Activated CD4-positive, CD25-positive, alpha-beta regulatory T cell treated with anti-CD3 and anti-CD28 coated beads, Interleukin-2, amount 50 U/mL, for 24 hours (primary cell): ENCODE data around the gene DDIT3.
A peak's percentile ranks its signal among the peaks of the same experiment; 100 is the strongest.

Source experiments
- ATAC-seq, 2 donors: fragments of 150-1000 bp; cut with Tn5 transposase; one replicate each; pipeline ENCODE4 v1.10.0; 2021; ENCODE audit warnings: mild to moderate bottlenecking in 1 of 2, moderate library complexity in 1 of 2

Gene DDIT3

DNA sequence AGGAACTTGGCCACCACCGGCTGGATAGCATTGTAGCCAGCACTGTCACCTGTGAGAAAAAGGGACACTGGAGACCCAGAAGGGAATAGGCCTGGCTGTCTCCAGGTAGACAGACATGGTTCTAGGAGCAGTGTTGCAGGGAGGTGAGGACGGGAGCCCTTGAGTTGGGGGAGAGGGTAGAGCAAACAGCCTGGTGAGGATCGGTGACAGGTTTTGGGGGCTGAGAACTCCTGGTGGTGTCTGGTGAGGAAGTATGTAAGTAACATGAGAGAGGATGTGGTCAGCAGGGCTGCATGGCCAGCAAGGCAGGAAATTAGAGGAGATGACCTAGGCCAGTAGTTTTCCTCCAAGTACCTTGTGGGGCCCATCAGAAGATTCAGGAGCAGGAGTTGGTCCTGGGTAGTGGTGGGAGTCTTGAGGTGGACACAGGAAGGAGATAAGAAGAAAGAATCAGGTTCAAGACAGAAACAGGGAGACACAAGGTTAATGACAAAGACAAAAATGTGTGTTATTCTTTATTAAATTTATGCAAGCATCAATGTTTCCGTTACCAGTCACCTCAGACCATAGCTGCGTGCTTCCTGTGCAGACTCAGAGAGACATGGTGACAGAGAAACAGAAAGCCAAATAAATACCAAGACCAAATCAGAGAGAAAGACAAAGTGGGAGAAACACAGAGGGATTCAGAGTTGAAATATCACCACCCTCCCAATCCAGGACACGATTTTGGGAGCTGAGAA is 40.8 kb downstream of the DDIT3 start, which contains the start of gene ARHGAP9:
TSS of gene ARHGAP9 (minus strand) at position 491 of the 740 bp plus-strand sequence. CDS start at position 31, 460 bp downstream.
- ATAC-seq, result peak; percentile 69 to 74

DNA sequence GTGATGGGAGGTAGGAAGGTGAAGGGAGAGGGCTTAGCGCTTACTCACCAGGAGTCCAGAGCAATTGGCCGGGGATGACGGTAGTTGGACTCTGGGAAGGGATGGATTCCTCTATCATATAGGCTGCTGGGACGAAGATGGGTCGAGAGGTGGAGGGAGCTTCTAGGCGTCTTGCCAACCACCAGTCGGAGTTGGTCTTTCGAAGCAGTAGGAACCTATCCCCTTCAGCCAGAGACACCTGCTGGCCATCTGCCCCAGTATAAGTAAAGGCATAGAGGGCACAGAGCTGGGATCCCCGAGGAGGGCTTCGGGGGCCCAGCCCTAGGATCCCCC is 41.3 kb downstream of the DDIT3 start:
- no peak for ATAC-seq

DNA sequence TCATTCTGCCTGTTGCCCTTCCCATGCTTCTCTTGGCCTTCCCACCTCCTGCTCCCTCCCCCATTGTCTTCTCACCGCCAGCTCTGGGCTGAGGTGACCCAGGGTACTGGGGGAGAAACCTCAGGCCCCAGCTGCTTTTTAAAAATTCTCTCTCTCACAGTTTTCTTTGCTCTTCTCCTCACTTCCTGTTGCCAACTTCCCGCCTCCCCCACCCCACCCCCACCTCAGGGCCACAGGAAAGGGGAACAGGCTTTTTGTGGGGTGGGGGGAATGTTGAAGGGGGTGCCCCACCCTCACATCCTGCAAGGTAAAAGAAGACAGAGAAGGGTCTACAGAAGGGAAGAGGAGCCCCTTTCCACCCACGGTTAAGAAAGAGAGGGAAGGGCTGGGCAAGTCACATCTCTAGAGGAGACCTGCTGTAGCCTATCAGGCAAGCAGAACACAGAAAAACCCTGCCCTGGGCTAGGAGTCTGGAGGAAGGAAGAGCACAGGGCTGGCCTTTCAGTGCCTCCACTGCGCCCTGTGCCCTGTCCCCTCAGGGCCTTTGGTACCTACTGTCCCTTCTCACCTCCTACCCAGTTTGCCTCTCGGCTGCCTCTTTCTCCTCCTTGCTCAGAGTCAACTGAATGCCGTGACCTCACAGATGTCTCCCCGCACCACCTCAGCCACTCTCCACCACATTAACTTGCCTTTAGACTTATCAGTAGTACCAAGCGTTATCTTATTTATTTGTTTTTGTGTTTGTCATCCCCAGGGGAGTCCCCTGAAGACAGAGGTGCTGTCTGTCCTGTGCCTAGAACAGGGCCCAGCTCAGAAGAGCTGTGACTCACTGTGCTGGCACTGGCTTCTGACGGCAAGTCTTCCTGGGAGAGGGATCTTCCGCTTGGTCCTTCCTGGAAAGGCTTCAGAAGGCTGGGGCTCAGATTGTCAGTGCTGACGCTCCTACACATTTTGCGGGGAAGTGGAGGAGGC is 42.3 kb downstream of the DDIT3 start:
- peak; percentile 67 to 70 for ATAC-seq

DNA sequence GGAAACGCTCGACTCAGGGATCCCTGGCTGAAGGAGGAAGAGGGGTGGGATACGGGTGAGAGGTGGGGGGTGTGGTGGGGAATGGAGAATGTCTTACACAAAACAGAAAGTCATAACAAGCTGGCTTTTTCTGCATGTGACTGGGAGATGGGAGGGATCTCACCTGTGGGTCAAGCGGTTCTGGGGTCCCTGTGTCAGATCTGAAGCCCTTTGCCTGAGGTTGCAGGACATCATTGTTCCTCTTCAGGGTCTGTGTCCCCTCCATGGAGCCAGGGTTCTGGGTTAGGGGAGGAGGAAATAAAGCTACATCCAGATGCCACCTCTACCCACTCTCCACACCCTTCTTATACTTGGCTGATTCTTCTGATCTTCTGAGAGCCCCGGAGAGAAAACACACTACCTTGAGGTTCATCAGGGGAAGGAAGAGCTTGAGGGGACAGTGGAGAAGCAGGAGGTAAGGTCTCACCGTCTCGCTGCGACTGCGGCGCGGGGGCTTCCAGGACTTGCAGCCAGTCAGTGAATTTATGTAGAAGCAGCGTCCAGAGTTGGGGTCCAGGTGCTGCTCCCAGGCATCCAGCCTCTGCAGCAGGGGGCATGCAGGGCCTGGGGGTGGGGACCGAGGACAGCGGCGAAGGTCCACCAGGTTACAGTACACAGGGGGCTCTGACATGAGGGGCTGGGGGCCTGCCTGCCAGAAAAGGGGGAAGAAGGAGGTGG is 43.2 kb downstream of the DDIT3 start:
- ATAC-seq, result no peak

DNA sequence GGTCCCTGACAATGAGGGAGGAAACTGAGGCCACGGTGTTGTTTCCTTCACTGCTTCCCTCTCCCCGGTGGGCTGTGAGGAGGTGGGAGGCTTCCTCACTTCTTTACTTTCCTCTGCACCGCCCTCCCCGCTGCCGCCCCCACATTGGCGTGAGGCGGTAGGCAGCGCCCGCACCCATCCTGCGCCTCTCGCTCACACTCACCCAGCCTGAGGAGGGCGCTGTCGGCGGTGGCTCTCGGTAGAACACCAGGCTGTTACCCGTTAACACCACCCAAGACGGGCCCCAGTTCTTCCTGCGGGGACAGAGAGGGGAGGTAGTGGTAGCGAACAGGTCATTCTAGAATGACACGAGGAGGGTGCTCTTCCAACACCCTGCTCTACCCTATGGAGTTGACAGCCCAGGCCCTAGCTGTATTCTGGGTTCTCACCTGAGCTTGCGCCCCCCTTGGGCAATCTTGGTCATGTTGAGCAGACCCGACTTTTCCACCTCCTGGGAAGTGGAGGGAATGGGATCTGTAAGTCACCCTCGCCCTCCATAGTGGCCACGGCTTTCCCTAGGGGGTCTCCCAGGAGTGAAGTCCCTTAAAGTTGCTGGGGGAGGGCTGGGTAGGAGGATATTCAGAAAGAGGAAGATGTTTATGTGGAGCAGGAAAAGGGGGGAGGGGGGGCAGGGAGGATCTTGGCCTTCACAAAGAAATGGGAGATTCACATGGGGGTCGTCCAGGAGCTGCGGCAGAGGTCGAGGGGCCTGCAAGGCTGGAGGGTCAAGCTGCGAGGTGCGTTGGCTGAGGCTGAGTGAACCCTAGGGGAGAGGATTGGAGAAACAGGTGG is 43.9 kb downstream of the DDIT3 start:
- ATAC-seq, result peak; percentile 29 to 36

DNA sequence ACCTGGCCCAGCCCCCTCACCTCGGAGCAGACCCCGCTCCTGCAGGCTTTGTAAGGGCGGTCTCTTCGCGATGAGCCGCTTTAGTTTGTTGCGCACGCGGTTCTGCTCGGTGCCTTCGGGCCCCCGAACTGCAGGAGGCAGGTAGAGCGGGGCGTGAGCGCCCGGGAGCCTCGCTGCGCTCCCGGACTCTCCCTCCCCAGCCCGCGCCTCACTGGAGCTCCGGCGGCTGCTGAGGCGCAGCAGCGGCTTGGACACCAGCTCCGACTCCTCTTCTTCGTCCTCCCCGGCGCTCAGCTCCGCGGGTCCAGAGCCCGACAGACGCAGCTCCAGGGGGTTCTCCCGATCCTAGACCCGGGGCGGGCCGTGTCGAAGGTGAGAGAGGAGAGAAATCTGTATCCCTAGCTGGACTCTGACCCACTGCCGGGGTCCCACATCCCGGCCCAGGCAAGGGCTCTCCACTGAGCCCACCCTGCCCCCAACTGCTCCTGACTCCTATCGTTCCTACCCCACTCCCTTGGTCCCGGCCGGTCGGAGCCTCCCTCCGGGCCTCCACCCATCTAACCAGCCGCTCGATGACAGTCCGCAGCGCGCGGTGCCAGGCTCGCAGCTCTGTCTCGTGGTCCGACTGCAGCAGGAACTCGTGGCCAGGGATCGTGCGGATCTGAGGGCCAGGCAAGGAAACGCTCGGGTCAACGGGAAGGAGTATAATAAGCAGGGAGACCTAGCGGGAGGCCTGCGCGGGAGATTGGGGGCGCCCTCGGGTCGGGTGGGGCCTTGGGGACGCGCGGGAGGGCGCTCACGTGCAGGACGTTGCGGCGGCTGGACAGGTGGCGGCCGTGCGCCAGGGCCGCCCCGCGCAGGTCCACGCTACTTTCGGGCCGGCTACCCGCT is 44.8 kb downstream of the DDIT3 start:
- no peak for ATAC-seq

DNA sequence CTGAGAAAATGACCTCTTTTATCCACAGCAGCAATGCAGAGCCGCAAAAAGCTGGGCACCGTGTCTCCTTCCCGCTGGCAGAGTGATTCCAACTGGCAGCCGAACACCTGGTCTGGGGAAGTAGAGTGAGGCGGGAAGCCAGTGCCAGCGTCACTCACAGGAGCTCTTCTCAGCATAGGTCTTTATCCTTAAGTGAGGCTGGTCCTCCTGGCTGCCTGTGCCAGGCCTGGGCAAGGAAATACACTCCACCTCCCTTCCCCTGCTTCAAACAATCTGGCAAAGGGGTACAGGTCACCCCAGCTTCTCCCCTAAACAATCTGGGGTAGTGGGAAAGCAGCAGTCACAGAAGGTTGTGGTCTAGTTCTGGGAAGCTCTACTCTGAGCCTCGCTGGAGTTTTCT is 45.5 kb downstream of the DDIT3 start:
- ATAC-seq, result no peak

DNA sequence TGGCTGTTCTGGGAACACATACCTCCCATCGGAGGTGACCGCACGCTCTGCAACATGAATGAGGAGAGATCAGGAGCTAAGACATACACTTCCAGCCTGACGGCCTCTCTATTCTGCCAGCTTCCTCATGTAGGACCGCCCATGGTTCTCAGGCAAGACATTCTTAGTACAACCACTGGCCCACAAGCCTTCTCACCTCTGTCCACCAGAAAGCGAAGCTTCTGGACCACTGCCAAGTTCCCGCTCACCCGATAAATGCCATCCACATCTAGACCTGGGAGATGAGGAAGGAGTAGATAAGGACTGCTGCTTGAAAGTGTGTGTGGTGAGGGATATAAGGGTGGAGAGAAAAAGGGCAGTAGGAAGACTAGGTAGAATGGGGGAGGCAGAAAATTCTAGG is 45.9 kb downstream of the DDIT3 start:
- ATAC-seq, result no peak

DNA sequence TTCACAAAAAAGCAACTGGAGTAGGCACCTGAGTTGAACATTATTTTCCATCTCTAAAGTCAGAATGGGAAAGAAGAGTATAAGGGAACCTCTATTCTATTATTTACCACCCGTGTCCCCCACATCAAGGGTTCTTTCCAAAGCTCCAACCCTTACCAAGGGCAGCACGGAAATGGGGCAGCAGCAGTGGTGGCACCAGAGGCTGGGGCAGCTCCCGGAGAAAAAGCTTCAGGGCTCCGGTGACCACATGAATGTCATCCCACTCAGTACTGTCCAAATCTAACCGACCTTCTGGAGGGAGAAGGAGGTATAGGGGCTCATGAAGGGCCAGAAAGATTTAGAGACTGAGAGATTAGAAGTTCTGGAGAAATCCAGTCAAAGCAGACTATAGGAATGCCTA is 46.4 kb downstream of the DDIT3 start:
- no peak for ATAC-seq

DNA sequence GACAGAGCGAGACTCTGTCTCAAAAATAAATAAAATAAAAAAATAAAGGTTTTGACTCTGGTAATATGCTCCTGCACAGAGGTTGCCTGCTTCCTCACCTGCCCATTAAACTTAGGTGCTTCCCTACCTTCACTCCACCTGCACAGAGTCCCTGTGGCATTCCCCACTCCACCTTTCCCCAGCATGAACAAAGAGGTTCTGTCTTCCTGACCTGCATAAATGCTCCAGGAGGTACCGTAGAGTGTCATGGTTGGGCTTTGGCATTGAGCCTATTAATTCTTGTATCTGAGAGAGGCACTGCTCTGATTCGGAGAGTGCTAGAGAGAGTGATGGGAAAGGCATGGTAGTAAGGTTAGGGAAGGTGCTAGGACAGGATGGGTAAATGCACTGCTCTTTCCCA is 46.9 kb downstream of the DDIT3 start:
- no peak for ATAC-seq

DNA sequence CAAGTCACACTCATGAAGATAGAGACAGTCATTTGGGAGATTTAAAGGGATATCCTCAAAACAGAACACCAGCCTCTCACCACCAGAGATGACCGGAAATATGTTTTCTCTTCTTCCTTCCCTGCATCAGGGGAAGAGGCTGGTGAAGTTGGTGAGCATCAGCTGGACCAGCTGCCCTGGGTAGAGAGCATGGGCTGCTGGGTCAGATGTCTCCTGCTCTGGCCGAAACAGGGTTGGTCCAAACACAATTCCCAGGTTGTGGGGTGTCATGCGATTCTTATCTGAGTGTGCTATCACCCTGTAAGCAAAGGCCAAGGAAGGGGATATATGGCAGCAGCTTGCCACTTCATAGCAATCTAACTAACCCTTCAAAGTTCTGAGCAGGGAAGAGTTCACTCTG is 47.9 kb downstream of the DDIT3 start:
- no peak for ATAC-seq

DNA sequence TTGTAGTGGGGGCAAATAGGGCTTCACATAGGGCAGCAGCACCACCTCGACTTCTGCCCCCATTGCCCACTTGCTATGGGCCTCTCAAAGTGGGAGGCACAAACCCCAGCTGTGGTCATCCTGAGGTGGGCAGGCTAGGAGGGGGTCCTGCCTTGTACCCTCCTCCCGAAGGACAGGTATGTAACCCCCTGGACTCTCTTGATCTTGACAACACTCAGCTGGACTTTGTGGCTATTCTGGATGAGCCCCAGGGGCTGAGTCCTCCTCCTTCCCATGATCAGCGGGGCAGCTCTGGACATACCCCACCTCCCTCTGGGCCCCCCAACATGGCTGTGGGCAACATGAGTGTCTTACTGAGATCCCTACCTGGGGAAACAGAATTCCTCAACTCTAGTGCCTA is 48.7 kb downstream of the DDIT3 start:
- ATAC-seq, result no peak

DNA sequence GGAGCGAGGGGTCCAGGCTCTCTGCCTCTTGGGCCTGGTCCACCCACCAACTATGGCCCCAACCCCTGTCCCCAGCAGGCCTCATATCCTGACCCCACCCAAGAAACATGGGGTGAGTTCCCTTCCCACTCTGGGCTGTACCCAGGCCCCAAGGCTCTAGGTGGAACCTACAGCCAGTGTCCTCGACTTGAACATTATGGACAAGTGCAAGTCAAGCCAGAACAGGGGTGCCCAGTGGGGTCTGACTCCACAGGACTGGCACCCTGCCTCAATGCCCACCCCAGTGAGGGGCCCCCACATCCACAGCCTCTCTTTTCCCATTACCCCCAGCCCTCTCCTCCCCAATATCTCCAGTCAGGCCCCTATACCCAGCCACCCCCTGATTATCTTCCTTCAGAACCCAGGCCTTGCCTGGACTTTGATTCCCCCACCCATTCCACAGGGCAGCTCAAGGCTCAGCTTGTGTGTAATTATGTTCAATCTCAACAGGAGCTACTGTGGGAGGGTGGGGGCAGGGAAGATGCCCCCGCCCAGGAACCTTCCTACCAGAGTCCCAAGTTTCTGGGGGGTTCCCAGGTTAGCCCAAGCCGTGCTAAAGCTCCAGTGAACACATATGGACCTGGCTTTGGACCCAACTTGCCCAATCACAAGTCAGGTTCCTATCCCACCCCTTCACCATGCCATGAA is 49.2 kb downstream of the DDIT3 start:
- ATAC-seq, result no peak

DNA sequence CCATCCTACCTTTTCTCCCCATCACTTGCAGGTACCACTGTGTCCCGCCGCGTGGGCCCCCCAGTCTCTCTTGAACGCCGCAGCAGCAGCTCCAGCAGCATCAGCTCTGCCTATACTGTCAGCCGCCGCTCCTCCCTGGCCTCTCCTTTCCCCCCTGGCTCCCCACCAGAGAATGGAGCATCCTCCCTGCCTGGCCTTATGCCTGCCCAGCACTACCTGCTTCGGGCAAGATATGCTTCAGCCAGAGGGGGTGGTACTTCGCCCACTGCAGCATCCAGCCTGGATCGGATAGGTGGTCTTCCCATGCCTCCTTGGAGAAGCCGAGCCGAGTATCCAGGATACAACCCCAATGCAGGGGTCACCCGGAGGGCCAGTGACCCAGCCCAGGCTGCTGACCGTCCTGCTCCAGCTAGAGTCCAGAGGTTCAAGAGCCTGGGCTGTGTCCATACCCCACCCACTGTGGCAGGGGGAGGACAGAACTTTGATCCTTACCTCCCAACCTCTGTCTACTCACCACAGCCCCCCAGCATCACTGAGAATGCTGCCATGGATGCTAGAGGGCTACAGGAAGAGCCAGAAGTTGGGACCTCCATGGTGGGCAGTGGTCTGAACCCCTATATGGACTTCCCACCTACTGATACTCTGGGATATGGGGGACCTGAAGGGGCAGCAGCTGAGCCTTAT is 49.9 kb downstream of the DDIT3 start:
- ATAC-seq, result no peak

DNA sequence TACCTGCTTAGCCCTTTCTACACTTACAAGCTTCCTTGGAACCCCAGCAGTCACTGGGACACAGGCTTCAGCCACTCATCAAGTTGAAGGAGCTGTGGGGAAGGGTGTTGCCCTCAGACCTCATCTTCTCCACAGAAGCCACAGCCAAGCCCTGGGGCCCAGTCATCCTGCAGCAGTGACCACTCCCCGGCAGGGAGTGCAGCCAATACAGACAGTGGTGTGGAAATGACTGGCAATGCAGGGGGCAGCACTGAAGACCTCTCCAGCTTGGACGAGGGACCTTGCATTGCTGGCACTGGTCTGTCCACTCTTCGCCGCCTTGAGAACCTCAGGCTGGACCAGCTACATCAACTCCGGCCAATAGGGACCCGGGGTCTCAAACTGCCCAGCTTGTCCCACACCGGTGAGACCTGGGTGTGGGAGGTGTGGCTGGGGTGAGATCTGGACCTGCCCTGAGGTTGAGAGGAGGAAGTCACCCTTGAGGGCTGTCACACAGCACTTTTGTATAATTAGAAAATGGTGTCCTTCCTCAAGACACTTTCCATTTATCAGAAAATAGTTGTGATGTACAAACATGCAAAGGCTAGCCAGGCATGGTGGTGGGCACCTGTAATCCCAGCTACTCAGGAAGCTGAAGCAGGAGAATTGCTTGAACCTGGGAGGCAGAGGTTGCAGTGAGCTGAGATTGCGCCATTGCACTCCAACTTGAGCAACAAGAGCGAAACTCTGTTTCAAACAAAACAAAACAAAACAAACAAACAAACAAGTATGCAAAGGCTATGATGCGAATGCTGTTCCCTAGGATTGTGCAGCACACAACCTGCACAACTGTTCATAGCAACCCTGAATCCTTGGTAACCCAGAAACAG is 50.8 kb downstream of the DDIT3 start:
- no peak for ATAC-seq

DNA sequence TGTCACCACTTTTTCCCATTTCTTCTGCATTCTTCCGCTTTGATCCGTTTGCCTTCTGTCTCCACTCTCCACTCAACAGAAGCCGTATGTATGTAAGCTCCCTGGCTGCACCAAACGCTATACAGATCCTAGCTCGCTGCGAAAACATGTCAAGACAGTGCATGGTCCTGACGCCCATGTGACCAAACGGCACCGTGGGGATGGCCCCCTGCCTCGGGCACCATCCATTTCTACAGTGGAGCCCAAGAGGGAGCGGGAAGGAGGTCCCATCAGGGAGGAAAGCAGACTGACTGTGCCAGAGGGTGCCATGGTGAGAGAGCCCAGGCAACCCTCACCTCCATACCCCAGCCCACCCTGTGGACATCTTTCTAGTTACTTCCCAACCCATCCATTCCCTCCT is 52.4 kb downstream of the DDIT3 start:
- ATAC-seq, result no peak

DNA sequence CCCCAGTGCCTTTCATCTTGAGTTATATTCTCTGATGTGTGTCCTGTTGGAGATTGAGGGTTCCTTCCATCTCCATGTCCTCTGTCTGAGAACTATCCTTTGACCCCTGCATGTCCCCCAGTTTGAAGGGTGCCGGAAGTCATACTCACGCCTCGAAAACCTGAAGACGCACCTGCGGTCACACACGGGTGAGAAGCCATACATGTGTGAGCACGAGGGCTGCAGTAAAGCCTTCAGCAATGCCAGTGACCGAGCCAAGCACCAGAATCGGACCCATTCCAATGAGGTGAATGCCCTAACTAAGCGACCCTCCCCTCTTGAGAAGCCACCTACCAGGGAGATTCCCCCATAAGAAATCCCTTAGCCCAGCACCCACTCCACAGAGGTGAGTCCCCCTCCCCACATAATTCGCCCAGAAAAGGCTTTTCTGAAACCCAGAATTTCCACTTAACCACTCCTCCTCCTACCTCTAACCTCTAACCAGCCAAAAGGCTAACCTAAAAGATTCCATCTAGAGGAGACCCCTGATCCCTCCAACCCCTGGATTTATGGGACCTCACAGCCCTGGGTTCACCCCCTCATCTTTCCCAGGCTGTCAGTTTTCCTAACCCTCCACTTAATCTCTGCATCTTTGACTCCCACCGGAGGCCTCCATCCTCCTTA is 53.0 kb downstream of the DDIT3 start:
- no peak for ATAC-seq
